Immature natural killer cell (primary cell): Measurements from ENCODE around the gene JADE2. TPM values are rescaled to one million over a fixed set of nuclear protein-coding genes. Genes with fewer than 3 reads are reported as not detected.
A peak's percentile ranks its signal among the peaks of the same experiment; 100 is the strongest.
"Not testable (repeated sequence)": the region's sequence is repeated elsewhere in the genome, so short reads cannot be mapped to it uniquely, and the experiment has no call there.

Experiments
- DNase-seq, 3 donors: peaks; one replicate each; pipeline ENCODE4 v3.0.0; 2022; ENCODE audit warnings: mixed read lengths in 1 of 3
- H3K27ac Mint-ChIP-seq, 6 donors: one replicate each; pipeline ENCODE4 v1.8.0; 2020; ENCODE audit warnings: mixed read lengths in 6 of 6, mild to moderate bottlenecking in 5 of 6, inconsistent platforms in 4 of 6, moderate library complexity in 3 of 6
- H3K27me3 Mint-ChIP-seq, 3 donors: one replicate each; pipeline ENCODE4 v1.8.0; 2020 to 2021; ENCODE audit warnings: low read depth in 3 of 3, mild to moderate bottlenecking in 3 of 3, mixed read lengths in 3 of 3, moderate library complexity in 3 of 3, inconsistent platforms in 1 of 3
- H3K36me3 Mint-ChIP-seq, 3 donors: one replicate each; pipeline ENCODE4 v1.8.0; 2020; ENCODE audit warnings: mixed read lengths in 3 of 3, inconsistent platforms in 2 of 3, mild to moderate bottlenecking in 2 of 3
- H3K4me1 Mint-ChIP-seq, 2 donors: one replicate each; pipeline ENCODE4 v1.8.0; 2020; ENCODE audit warnings: inconsistent platforms in 2 of 2, mild to moderate bottlenecking in 2 of 2, mixed read lengths in 2 of 2, moderate library complexity in 1 of 2
- H3K4me3 Mint-ChIP-seq, 5 donors: one replicate each; pipeline ENCODE4 v1.8.0; 2020; ENCODE audit warnings: mild to moderate bottlenecking in 5 of 5, mixed read lengths in 5 of 5, inconsistent platforms in 3 of 5, moderate library complexity in 3 of 5
- H3K9me3 Mint-ChIP-seq, 6 donors: one replicate each; pipeline ENCODE4 v1.8.0; 2020; ENCODE audit warnings: mild to moderate bottlenecking in 6 of 6, mixed read lengths in 6 of 6, inconsistent platforms in 4 of 6, moderate library complexity in 3 of 6
- polyA plus RNA-seq, 3 donors: library from polyadenylated mRNA; unstranded; fragments of 300-500 nt; fragmentation: Illumina TruSeq; gene quantifications; one replicate each; pipeline ENCODE4 v1.2.3, GENCODE V29; 2021

The JADE2 gene
- polyA plus RNA-seq, 3 donors from 2014 or later: 10.1 to 48.9 (median 23.0) TPM

DNA sequence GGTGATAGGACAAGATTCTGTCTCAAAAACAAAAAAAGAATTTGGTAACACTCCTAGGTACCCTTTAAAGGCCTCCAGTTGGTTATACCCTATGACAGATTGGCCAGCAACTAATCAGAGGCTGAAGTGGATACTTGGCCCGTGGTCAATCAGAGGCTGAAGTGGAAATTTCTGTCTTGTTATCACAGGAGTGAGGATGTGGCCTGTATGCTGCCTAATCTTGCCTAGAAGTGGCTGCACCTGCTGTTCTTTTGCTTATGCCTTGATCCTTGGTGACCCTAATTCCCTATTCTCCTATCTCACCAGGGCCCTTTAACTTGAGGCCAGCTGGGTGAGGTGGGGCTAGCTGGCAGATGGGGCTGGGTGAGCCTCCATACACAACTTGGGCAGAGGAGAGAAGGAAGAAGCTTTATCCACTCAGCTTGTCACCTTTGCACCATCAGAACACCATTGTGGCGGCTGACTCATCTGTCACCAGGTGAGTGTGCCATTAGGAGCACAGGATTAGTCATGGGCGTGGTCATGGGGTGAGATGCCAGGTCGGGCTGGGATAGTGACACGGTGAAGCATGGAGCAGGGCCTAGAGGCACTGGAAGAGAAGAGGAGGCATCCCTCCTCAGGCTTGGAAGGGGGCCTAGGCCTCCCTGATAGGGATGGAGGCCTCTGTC is 65.7 kb downstream of the JADE2 start:
- no peak for DNase-seq
- Mint-ChIP-seq H3K27me3 (peaks cover 0 to 4% (median 0%) of the 10 kb centered on the region in 3 donors), H3K4me3 (no peak overlapping the region), H3K27ac (peak overlapping the region in 1 of 6 donors; percentile 40), H3K9me3 (no peaks in the 10 kb centered on the region), H3K36me3 (no peaks in the 10 kb centered on the region), H3K4me1 (peaks cover 8 to 9% of the 10 kb centered on the region in 2 donors)

DNA sequence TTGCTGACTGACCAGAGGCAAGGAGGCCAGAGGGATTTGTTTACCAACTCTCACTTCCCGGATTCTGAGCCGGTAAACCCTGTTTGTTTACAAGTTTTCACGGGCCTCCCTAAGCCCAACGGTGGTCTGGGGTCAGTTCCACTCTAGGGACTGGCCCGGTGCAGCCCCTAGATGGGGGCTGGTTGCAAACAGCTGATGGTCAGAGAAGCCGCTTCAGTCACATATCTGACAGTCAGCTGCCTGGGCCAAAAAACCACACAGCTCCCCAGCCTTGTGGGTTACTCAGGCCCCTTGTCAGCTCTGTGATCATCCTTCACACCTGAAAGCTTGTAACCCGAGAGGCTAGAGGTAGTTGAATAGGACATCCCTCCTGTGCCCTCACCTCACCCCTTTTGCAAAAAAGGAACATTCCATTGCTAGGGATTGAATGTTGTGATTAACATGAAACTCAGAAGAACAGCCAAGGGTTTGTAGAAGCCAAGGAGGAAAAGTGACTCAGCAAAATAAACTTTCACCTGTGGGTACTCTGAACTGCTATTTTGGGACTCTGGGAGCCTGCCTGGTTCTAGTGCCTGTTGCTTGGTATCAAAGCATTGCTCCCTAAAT is 66.8 kb downstream of the JADE2 start:
- Mint-ChIP-seq H3K27ac (peak overlapping the region in 2 of 6 donors; percentile 11 to 53), H3K4me1 (peaks cover 0 to under 1% of the 10 kb centered on the region in 2 donors), H3K9me3 (no peaks in the 10 kb centered on the region), H3K27me3 (no peaks in the 10 kb centered on the region), H3K36me3 (peaks cover 0 to 4% (median 0%) of the 10 kb centered on the region in 3 donors), H3K4me3 (no peak overlapping the region)
- DNase-seq: no peak

DNA sequence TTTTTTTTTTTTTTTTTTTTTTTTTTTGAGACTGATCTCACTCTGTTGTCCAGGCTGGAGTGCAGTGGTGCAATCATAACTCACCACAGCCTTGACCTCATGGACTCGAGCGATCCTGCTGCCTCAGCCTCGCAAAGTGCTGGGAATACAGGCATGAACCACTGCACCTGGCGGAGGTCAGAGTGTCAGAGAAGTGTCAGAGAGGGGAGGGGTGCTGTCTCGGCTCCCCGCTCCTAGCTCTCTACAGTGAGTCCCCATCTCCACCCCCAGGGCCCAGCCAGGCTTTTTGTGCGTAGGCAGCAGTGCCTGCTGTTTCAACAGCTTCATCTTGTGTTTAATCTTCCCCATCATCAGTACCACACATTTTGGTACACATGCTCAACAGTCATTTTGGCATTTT is 68.9 kb downstream of the JADE2 start:
- peaks cover 0 to 4% (median 0%) of the 10 kb centered on the region in 3 donors for H3K36me3 Mint-ChIP-seq
- no peaks in the 10 kb centered on the region for H3K4me1 Mint-ChIP-seq
- H3K9me3 Mint-ChIP-seq: no peaks in the 10 kb centered on the region
- no peak overlapping the region for H3K27ac Mint-ChIP-seq
- no peaks in the 10 kb centered on the region for H3K27me3 Mint-ChIP-seq
- no peak for DNase-seq
- H3K4me3 Mint-ChIP-seq: no peak overlapping the region

DNA sequence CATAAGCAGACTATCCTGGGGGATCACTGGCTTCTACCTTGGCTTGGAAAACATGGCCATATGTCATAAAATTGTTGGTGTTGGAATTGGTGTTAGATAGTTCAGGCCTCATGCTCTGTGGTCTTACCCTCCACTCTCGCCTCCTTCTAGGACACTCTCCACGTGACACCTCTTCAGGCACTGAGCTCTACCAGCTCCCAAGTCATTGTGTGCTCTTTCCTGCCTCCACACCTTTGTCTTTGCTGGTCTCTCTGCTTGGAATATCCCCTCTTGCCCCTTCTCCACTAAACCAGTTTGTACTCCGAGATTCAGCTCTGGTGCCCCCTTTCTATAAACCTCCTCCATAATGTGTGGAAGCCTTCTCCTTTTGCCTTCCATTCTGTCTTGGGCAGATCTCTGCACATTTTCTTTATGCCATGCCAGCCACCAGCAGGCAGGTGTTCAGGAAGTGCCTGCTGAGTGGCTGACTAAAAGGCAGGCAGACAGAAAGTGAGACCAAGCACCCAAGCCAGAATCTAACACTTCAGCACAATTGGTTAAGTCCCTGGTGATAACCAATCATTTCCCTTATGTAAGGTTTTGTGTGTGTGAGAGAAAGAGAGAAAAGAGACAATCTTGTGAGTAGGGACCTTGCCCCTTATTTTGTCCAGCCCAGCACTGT is 69.5 kb downstream of the JADE2 start:
- Mint-ChIP-seq H3K9me3 (no peaks in the 10 kb centered on the region), H3K4me1 (no peaks in the 10 kb centered on the region), H3K36me3 (peaks cover 0 to 4% (median 0%) of the 10 kb centered on the region in 3 donors), H3K27me3 (no peaks in the 10 kb centered on the region), H3K4me3 (no peak overlapping the region), H3K27ac (peak overlapping the region in 1 of 6 donors; percentile 20)
- no peak for DNase-seq

DNA sequence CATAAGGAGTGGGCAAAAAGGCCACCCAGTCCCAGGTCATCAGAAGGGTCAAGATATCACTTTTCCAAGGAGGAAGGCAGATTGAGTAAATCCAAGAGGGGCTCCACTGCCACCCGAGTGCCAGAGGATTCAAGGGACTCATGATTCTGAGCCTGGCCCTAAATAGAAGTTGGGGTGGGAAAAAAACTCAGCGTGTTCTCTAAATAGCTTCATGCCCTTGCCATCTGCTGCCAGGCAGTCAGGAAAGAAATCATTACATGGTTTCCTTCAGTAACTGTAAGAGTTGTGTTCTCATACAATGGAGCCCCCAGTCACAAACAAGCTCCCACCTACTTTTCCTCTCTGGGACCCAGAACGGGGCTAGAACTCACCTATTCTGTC is 70.0 kb downstream of the JADE2 start:
- H3K36me3 Mint-ChIP-seq: peaks cover 0 to 4% (median 0%) of the 10 kb centered on the region in 3 donors
- no peak for DNase-seq
- no peaks in the 10 kb centered on the region for H3K27me3 Mint-ChIP-seq
- no peaks in the 10 kb centered on the region for H3K4me1 Mint-ChIP-seq
- no peak overlapping the region for H3K27ac Mint-ChIP-seq
- H3K9me3 Mint-ChIP-seq: no peaks in the 10 kb centered on the region
- H3K4me3 Mint-ChIP-seq: no peak overlapping the region

DNA sequence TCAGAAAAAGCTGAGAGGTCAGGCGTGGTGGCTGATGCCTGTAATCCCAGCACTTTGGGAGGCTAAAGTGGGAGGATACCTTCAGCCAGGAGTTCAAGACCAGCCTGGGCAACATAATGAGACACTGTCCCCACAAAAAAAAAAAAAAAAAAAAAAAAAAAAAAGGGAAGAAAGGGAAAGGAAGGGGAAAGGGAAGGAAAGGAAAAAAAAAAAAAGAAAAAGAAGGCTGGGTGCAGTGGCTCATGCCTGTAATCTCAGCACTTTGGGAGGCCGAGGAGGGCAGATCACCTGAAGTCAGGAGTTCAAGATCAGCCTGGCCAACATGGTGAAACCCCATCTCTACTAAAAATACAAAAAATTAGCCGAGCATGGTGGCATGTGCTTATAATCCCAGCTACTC is 74.3 kb downstream of the JADE2 start:
- not testable (repeated sequence) for H3K27ac Mint-ChIP-seq, H3K27me3 Mint-ChIP-seq, H3K9me3 Mint-ChIP-seq, DNase-seq, H3K4me3 Mint-ChIP-seq, H3K36me3 Mint-ChIP-seq, H3K4me1 Mint-ChIP-seq

DNA sequence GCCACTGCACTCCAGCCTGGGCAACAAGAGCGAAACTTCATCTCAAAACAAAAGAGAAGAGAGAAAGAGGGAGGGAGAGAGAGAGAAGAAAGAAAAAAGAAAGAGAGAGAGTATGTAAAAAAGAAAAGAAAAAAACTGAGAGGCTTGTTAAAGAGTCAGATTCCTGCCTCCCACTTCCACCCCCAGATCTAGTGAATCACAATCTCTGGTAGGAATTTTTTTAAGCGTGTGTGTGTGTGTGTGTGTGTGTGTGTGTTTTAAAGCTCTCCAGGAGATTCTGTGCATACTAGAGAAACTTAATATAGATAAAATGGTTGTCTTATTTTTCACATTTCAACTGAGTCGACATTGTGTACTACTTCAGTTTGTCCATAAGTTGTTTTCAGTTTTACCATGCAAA is 75.1 kb downstream of the JADE2 start:
- Mint-ChIP-seq H3K9me3 (no peaks in the 10 kb centered on the region), H3K27me3 (no peaks in the 10 kb centered on the region), H3K27ac (peak overlapping the region in 2 of 6 donors; percentile 35 to 55)

DNA sequence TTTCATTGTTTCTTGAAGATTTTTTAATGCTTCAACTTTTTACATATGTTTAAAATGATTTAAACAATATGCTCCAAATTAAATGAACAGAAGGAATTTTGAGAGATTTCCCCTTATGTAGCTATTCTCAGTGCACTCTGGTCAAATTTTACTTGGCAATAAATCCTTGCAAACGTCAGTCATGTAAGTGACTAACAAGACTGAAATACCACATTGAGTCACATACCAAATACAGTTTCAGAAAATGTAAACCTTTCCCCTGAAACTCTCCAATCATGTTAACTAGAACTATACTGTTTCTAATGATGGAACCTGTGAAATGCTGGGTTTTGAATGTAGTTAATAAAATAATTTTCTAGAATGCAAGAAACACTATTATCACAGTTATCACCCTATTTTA is 77.6 kb downstream of the JADE2 start:
- Mint-ChIP-seq H3K27me3 (no peaks in the 10 kb centered on the region), H3K36me3 (peaks cover 4 to 30% (median 16%) of the 10 kb centered on the region in 3 donors), H3K27ac (no peak overlapping the region), H3K4me1 (no peaks in the 10 kb centered on the region), H3K9me3 (no peaks in the 10 kb centered on the region), H3K4me3 (no peak overlapping the region)
- no peak for DNase-seq

More for the DNA sequence above, 75.1 kb downstream of the JADE2 start:
- Mint-ChIP-seq H3K4me1 (no peaks in the 10 kb centered on the region), H3K36me3 (peaks cover 4 to 10% (median 9%) of the 10 kb centered on the region in 3 donors), H3K4me3 (no peak overlapping the region)
- no peak for DNase-seq

DNA sequence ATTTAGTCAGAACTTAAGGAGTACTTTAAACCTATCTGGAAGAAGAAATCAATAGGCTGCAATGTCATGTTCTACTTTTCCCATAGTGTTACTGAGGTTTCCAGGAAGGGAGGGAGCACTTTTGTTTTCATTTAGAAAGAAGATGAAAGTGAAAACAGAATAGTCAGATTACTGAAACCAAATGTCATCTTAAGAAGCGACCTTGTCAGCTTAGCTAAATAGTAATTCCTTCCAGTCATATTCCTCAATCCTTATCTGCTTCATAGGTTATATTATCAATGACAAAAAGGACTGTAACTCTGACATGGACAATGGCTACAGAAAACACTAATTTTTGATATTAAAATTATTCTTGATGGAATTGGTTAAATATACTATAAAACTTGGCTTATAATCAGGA is 79.4 kb downstream of the JADE2 start:
- no peaks in the 10 kb centered on the region for H3K4me1 Mint-ChIP-seq
- no peaks in the 10 kb centered on the region for H3K9me3 Mint-ChIP-seq
- no peak overlapping the region for H3K4me3 Mint-ChIP-seq
- no peak overlapping the region for H3K27ac Mint-ChIP-seq
- peaks cover 12 to 45% (median 30%) of the 10 kb centered on the region in 3 donors for H3K36me3 Mint-ChIP-seq
- H3K27me3 Mint-ChIP-seq: no peaks in the 10 kb centered on the region
- DNase-seq: no peak

DNA sequence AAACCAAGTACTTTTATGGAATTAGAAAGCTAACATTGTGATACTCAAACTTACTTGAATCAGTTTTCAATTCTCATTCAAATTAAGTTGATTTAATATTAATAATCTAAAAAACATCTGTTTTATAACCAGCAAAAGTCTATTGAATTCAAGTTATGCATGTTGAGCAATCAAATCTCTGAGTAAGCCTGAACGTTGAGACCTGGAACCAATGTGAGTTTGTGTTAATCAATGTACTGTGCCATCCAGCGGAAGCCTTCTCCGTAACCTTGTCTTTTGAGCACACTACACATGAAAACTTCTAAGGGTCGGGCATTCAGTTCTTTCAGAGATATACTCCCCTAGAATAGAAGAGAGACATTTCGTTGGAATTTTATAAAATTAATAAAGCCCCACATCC is 81.3 kb downstream of the JADE2 start:
- Mint-ChIP-seq H3K9me3 (no peaks in the 10 kb centered on the region), H3K27ac (no peak overlapping the region), H3K36me3 (peaks cover 12 to 54% (median 38%) of the 10 kb centered on the region in 3 donors), H3K4me3 (no peak overlapping the region), H3K4me1 (no peaks in the 10 kb centered on the region), H3K27me3 (no peaks in the 10 kb centered on the region)
- DNase-seq: no peak

DNA sequence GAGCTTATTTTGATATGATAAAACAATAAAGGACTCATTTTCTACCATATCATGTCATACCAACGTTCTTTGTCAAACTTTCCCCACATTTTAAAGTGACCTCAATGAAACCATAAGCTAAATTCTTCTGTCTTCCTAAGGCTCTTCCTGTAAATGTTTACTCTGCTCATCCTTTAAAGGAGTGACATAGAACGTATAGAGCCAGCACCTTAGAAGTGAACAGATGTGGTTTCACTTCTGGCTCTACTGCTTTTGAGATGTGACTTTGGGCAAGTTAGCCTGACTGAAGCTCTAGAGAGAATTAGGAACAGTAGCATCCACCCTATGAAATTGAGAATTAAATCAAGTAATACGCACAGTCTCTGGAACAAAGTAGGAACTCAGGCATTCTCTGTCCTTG is 83.1 kb downstream of the JADE2 start:
- peak overlapping the region in 1 of 6 donors; percentile 5 for H3K27ac Mint-ChIP-seq
- no peaks in the 10 kb centered on the region for H3K27me3 Mint-ChIP-seq
- no peak overlapping the region for H3K4me3 Mint-ChIP-seq
- no peaks in the 10 kb centered on the region for H3K4me1 Mint-ChIP-seq
- H3K36me3 Mint-ChIP-seq: peaks cover 18 to 66% (median 41%) of the 10 kb centered on the region in 3 donors
- no peak for DNase-seq
- H3K9me3 Mint-ChIP-seq: no peaks in the 10 kb centered on the region

DNA sequence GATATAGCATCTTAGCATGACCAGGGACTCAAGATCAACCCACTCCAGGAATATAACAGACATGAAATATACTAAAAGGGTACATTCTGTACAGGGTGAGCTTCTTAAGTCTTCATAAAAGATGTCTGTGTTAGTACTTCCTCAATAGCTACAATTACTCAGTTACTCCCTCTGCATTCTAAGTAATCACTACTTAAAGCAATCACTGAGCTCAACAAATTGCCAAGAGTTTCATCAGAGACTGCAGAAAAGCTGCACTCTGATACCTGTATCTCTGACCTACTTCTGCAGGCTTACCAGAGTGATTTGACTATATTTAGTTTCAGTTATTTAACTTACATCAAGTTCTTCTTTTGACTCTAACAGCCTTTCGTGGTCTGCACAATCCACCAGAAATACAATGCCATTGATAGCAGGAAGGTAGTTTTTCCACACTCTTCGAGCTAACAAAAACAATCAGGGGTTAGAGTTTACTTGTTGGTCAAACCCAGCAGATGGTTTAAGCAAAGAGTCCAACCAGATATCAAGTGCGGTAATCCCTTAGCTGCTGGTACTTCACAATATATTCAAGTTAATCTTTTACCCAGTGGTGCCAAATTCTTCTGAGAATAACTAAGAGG is 83.9 kb downstream of the JADE2 start:
- no peak overlapping the region for H3K27ac Mint-ChIP-seq
- peaks cover 0 to 3% of the 10 kb centered on the region in 2 donors for H3K4me1 Mint-ChIP-seq
- H3K27me3 Mint-ChIP-seq: peaks cover 0 to 2% (median 0%) of the 10 kb centered on the region in 3 donors
- no peak for DNase-seq
- no peaks in the 10 kb centered on the region for H3K9me3 Mint-ChIP-seq
- H3K4me3 Mint-ChIP-seq: no peak overlapping the region
- H3K36me3 Mint-ChIP-seq: peaks cover 26 to 72% (median 44%) of the 10 kb centered on the region in 3 donors

DNA sequence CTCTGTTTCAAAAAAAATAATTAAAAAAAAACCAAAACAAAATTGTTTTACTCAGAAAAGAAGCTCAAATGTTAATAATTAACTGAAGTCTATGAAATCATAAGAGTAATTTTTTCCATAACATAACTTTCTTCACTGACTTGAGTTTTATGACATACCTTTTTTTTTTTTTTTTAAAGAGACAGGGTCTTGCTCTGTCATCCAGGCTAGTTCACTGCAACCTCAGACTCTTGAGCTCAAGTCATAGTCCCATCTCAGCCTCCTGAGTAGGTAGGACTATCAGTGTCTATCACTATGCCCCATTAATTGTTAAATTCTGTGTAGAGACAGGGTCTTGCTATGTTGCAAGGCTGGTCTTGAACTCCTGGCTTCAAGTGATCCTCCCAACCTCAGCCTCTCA is 85.3 kb downstream of the JADE2 start:
- DNase-seq: no peak
- H3K4me1 Mint-ChIP-seq: peaks cover 0 to 5% of the 10 kb centered on the region in 2 donors
- H3K36me3 Mint-ChIP-seq: peaks cover 30 to 63% (median 36%) of the 10 kb centered on the region in 3 donors
- H3K9me3 Mint-ChIP-seq: no peaks in the 10 kb centered on the region
- H3K4me3 Mint-ChIP-seq: no peak overlapping the region
- H3K27ac Mint-ChIP-seq: no peak overlapping the region
- peaks cover 0 to 2% (median 0%) of the 10 kb centered on the region in 3 donors for H3K27me3 Mint-ChIP-seq

DNA sequence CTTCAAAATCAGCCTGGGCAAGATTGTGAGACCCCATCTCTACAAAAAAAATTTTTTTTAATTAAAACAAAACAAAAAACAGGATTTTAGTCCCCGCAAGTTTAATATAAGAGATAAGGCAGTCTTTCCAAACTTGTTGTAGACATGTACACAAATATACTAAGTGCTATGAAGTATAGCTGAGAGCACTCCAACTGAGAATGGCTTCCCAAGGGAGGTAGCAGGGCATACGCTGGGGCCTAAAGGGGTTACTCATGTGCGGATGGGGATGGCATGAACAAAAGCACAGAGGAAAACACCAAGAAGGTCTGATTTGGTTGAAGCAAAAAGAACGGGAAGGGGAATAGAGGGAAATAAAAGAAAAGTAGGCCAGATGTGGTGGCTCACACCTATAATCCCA is 86.0 kb downstream of the JADE2 start:
- Mint-ChIP-seq H3K4me3 (no peak overlapping the region), H3K4me1 (peaks cover 0 to 5% of the 10 kb centered on the region in 2 donors), H3K36me3 (peaks cover 30 to 57% (median 36%) of the 10 kb centered on the region in 3 donors), H3K27me3 (peaks cover 0 to 2% (median 0%) of the 10 kb centered on the region in 3 donors), H3K27ac (no peak overlapping the region), H3K9me3 (no peaks in the 10 kb centered on the region)
- DNase-seq: no peak
